Diencephalon (tissue), 1 donor: ENCODE results near the gene DNLZ. TPM values are rescaled to one million over a fixed set of nuclear protein-coding genes. Genes with fewer than 3 reads are reported as not detected.

ENCODE experiments used
- total RNA-seq: library from RNA; depleted of rRNA; stranded (reverse); fragments of >200 nt; gene quantifications from one replicate; pipeline ENCODE4 v1.2.3, GENCODE V29; 2014

The DNLZ gene
- 10.4 TPM for total RNA-seq

DNA sequence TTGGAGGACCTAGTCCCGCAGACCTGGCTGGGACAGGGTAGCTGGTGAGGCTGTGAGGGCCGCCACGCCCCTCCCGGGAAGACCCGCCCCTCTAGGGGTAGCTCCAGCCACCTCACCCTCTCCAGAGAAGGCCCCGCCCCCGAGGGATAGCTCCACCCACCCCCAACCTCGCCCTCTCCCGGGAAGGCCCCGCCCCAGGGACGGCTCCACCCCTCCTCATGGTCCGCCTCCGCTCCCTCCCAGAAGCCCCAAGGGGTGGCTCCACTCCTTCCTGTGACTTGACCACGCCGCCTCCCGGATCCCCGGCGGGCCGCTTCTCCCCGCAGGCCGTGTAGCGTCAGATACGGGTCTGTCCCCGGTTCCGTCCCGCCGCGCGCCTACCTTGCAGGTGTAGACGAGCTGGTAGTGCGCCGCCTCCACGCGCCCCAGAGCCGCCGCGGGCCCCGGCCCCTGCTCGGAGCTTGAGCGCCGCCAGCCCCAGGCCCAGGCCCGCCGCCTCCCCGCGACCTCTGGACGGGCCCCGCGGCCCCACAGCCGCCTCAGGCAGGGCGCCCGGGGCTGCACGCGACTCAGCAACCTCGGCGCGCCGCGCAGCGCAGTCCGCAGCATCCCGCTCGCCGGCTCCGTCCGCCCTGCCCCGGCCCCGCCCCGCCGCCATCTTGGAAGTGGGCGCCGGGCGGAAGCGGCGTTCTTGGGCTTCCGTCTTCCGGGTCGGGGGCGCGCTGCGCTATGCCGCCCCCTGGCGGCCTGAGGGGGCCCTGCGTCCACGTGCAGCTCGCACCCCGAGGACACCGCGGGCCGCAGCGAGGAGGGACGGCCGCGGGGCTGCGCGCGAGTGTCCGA lies at the start of gene DNLZ:
TSS of gene DNLZ (minus strand) at position 639 of the 843 bp plus-strand sequence. CDS start at position 609, 30 bp downstream.

DNA sequence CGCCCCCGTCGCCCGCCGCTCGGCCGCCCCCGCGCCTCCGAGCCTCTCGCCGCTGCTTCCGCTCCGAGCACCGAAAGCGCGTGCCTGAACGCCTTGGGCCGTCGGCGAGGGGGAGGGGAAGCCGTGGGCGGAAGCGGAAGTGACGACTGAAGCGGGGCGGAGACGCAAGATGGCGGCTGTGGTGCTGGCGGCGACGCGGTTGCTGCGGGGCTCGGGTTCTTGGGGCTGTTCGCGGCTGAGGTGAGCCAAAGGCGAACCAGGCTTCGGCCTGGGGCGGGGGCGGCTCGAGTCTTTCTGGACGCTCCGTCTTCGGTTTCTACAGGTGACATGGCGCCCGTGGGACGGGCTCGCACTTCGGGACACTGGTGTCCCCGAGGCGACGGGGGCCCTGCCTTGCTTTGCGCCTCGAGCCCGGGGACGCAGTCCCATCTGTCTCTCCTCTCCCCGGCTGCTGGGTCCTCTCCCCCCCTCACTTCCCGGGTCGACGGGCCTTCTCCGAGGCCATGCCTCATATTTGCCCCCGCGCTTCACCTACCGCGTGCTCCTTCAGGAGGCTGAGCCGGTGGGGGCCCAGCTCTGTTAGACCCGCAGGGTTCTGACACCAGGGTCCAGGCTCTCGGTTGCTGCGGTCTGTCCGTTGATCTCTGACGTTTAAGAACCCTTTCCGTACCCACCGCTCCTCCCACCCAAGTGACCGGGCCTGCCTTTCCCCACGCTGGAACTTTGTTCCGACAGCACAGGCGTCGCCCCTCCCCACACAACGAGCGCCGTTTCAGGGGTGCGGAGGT lies 47.1 kb upstream of the DNLZ start, which contains the start of the genes ENTR1 and PMPCA:
TSS of gene ENTR1 (minus strand) at position 115 of the 788 bp plus-strand sequence. CDS start 217 bp downstream, outside the sequence.
TSS of gene PMPCA (plus strand) at position 159 of the 788 bp plus-strand sequence. CDS start at position 170, 11 bp downstream.

DNA sequence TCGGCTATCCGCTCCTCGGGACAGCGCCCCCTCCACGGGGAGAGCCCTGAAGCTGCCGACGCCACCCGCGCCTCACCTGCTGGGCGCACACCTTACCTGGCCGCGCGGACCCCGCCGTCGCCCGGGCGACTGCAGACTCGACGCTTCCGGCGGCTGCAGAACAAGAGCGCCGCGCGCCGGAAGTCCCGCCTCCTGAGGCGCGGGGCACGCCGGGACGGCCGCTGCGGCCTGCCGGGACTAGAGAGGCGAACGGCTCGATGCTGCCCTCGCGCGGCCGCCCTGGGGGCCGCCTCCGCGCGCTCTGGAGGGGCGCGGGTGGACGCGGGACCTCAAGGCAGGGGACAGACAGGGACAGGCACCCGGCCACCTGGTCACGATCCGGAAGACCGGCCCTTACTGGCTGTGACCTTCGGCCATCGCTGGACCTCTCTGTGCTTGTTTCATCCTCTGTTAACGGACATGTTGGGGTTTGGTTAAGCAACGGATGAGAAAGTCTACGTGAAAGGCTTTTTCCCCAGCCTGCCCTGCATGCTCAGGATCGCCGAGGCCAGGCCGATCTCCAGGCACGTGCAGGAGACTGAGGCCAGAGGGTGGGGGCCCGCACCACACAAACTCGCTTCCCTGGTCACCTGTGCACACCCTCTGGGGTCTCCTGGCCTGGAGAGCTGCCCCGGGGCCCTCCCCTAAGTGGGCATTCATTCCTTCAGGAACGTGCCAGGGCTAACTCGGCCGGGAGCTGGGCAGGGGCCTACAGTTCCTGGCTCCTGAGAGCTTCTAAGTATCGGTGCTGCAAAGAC lies 36.7 kb upstream of the DNLZ start, which contains the start of gene SNAPC4:
TSS of gene SNAPC4 (minus strand) at position 133 of the 797 bp plus-strand sequence. CDS start 1,742 bp downstream, outside the sequence.

DNA sequence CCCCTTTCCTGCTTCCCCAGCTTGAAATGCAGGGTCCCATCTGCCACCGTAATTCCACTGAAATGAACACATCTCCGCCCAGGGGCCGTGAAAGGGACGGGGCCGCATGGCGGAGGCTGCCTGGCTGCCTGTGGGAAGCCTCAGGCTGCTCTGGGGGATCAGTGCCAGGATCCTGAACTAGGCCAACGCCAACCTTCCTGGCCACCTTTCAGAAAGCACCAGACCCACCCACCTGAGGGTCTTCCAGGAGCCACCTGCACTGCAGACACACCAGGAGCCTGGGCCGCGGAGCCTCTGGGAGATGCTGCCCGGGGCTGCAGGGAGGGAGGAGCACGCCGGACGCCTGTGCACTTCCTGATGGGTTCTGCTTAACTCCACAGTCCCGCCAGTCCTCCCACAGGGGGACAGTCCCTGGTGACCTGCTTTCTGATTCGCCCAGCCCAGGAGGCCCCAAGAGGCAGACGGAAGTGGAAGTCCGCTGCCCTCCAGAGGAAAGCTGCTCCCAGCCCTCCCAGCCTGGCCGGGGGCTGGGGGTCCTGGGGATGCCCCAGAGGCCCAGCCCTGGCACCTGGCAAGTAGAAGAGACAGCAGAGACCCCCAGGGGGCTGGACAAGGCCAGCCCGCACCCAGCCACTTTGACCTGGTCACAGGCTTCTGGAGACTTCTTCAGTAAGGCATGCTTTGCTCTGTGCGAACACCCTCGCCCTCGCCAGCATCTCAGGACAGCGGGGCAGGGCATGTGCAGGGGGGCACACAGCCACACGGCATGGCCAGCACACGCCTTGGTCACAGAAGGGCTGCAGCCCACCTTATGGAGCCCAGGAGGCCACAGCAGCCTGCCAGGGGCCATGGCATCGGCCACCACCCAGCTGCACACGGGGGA lies 10.0 kb upstream of the DNLZ start, which contains the start of gene CARD9:
TSS of gene CARD9 (minus strand) at position 370 of the 883 bp plus-strand sequence. CDS start 1,591 bp downstream, outside the sequence.

DNA sequence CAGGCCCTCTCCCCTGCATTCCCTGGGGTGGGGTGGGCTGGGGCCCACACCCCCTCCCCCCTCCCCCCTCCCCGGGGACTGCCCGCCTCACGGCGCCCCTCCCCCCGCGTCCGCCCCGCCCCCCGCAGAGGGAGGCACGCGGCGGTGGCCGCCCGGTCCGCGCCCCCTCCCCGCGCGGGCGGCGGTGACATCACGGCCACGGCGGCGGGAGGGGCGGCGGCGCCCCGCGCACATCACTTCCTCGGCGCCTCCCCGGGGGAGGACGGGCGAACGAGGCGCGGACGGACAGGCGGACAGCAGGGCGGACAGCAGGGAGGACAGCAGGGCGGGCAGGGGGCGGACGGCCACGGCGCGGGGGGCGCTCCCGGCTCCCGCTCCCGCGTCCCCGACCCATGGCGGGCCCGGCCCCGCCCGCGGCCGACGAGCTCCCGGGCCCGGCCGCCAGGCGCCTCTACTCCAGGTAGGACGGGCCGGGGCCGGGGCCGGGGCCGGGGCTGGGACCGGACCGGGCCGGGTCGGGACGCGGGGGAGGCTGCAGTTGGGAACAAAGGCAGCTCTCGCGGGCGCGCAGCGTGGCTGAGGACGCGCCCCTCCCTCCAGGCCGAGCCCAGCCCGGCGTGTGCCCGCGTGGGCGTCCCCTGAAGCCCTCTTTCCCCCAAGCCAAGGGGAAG lies 36.1 kb downstream of the DNLZ start, which contains the start of gene GPSM1:
TSS of gene GPSM1 (plus strand) at position 236 of the 671 bp plus-strand sequence. CDS start at position 393, 157 bp downstream.

Other genes with a start within 250 kb of the DNLZ start
- 18.9 TPM for gene TMEM250, start 244.9 kb downstream of the DNLZ start, total RNA-seq
- gene LHX3, start 158.6 kb downstream of the DNLZ start, total RNA-seq = not detected
- gene QSOX2, start 117.9 kb downstream of the DNLZ start, total RNA-seq = 10.8 TPM
- gene CCDC187, start 59.6 kb downstream of the DNLZ start, total RNA-seq = 0.23 TPM
- 62.5 TPM for gene GPSM1, start 36.2 kb downstream of the DNLZ start, total RNA-seq
- gene CARD9, start 9.9 kb upstream of the DNLZ start, total RNA-seq = 2.3 TPM
- gene SNAPC4, start 36.4 kb upstream of the DNLZ start, total RNA-seq = 7.8 TPM
- gene ENTR1, start 46.9 kb upstream of the DNLZ start, total RNA-seq = 17.1 TPM
- gene PMPCA, start 46.9 kb upstream of the DNLZ start, total RNA-seq = 32.5 TPM
- gene INPP5E, start 76.1 kb upstream of the DNLZ start, total RNA-seq = 12.7 TPM
- 19.1 TPM for gene SEC16A, start 119.3 kb upstream of the DNLZ start, total RNA-seq
- 41.3 TPM for gene NOTCH1, start 182.3 kb upstream of the DNLZ start, total RNA-seq